ENCODE data around the gene OLFML2A.

The OLFML2A gene

DNA sequence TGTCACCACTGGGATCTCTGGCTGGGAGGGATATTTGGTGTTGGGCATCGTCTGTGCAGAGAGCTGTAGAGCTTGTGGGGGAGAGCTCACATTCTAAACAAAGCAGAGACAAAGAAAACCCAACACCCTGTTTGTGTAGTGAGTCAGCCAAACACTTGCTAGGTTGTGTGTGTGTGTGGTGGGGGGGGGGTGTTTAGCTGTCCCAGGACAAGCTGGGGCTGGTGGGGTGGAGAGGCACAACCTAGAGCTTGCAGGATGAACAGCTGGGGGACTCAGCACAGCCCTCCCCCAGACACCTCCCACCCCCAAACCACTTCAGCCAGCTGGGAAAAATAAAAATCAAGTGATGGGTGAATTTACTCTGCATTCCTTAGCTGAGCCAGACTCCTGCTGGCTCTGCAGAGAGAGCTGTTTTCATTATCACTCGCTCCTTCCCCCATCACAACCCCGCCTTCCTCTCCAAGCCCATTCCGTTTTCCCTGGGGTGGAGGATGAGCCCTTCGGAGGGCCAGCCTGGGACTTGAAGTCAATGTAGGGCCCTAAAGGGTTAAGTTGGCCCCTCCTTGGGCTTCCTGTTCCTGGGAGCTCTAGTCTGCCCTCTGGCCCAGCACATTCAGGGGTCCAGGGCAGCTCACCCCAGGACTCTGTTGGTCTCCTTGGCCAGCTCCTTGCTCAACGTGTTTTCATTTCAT is 2.6 kb downstream of the OLFML2A start:
- DNase-seq, result peak; percentile 97

DNA sequence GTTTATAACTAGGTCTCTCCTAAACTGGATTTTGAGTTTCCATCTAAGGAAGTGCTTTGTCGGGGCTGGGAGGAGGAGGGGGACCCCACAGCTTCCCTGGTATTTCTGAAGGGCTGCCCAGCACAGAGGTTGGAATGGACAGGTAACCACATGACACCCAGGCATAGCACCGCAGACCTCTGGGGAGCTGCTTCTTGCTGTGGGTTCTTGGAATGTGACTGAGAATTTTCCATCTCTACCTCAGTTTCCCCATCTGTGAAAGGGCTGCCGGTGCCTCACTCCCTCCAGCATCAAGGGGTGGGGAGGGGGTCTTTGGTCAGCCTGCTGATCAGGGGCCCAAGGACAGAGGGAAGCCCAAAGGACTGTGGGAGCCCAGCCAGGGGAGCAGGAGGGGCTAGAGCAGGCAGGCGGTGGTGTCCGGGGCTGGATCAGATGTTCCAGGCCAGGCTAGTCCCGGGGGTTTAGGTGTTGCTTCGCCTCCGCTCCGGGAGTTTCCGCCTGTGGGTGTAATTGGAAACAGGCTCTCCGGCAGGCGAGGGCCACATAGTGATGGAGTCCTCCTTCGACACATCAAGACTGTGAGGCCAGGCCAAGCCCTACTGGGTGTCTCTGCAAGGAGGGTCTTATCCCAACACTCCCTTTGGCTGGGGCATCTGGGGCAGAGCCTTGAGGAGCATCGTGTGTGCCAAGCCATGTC is 3.3 kb downstream of the OLFML2A start:
- DNase-seq, result no peak

DNA sequence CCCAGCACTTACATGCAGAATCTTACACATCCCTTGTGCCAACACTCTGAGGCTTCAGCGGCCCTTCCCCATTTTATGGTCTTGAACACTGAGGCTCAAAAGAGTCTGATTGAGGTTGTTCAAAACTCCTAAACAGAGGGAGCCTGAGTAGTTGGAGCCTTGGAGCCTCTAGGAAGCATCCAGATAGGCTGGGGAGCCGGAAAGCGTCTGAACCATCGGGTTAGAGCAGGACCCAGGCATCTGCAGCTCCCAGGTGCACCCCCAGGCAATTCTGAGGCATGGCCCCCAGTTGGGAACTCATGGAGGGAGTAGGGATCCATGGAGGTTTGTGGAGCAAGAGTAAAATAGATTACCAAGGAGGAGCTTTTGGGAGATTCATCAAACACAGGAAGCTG is 3.8 kb downstream of the OLFML2A start:
- DNase-seq, result no peak

DNA sequence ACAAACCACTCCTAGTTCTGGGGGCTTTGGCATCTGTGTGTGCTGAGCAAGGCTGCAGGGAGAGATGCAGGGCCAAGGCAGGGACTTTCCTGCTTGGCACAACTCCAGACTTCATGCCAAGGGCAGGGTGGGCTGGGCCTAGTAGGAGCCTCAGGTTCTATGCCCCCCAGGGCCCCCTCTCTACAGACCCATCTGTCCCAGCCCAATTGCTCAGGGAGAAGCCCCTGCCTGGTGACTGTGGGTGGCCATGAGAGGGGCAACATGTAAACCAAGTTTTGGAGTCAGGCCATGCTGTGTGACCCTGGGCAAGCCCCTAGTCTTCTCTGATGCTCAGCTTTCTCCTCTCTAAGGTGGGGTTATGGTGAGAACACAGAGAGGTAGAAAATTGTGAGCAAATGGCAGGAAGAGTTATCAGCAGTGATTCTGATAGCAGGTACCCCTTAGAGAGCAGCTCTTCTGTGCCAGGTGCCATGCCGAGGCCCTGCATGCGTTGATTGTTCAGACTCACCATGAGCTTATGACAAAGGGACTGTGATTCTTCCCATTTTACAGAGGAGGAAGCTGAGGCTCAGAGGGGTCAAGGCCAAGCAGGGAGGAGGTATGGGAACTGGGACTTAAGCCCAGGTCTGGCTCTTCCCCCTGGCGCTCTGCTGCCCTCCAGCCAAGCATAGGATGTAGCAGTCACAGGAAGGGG is 5.2 kb downstream of the OLFML2A start:
- no peak for DNase-seq

DNA sequence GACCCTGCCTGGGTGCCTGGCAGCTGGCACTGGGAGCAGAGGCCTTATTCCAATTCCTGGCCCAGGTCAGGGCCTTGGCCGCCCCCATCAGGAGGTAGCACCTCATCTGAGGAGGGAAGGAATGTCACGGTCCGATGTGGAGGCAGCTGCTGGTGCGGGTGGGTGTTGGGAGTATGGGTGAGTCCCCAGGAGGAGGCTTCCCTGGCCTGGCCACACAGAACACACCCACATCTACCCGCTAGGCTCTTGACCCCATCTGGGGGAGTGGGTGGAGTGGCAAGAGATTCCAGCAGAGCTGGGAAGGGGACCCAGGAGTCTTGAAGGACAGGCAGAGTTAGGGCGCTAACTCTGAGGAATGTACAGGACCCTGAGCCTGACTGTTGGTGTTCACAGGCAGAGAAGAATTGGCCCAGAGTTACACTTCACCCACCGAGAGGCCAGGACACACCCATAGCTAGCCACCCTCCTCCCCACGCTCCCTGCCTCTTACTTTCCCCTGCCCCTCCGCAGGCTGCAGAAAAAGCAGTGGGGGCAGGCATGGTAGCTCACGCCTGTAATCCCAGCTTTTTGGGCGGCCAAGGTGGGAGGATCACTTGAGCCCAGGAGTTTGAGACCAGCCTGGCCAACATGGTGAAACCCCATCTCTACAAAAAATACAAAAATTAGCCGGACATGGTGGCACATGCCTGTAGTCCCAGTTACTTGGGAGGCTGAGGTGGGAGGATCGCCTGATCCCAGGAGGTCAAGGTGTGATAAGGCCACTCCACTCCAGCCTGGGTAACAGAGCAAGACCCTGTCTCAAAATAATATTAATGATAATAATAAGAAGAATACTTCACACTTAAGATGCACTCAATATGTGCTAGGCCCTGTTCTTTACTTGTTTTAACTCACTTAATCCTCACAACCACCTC is 6.0 kb downstream of the OLFML2A start:
- no peak for DNase-seq

DNA sequence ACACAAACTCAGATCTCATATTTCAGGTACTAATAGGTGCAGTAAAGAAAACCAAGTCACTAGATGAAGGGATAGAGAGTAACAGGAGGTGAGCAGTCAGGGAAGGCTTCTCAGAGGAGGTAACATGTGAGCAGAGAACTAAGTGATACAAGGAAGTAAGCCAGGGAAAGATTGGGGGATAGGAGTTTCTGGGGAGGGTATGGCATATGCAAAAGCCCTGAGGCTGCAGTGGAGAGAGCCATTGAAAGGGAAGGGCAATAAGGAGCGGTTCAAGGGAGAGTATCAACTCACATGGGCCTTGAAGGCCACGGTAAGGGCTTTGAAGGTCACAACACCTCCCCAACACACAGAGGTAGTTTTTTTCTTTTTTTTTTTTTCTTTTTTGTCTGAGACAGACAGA is 6.9 kb downstream of the OLFML2A start:
- no peak for DNase-seq

DNA sequence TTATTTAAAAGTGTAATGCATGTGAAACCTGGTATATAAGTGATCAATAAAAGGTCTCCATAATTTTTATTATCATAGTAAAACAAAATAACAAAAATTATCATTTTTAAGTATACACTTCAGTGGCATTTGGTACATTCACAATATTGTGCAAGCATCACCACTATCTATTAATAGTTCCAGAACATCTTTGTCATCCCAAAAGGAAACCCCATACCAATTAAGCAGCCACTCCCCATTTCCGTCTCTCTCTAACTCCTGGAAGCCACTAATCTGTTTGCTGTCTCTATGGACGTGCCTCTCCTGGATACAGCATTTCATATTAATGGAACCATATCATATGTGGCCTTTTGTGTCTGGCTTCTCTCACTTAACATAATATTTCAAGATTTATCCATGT is 7.6 kb downstream of the OLFML2A start:
- DNase-seq, result no peak

DNA sequence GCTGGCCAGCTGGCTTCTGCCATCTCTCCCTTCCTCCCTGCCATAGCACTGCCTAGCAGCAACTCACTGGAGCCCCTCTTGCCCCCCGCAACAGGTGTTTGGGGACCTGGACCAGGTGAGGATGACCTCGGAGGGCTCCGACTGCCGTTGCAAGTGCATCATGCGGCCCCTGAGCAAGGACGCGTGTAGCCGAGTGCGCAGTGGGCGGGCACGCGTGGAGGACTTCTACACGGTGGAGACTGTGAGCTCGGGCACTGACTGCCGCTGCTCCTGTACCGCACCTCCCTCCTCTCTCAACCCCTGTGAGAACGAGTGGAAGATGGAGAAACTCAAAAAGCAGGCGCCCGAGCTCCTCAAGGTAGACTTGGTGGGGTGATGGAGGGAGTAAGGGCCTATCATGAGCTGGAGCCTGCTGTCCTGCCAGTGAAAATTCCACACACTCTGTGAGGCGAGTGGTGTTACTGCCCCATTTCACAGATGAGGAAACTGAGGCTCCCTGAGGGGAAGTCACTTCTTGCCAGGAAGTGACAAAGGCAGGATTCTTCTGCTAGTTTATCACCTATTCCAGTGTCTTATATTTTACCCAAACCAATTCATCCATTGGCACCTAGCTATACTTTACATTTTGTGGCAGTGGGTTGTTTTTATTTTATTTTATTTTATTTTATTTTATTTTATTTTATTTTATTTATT is 10.1 kb downstream of the OLFML2A start:
- DNase-seq, result no peak

DNA sequence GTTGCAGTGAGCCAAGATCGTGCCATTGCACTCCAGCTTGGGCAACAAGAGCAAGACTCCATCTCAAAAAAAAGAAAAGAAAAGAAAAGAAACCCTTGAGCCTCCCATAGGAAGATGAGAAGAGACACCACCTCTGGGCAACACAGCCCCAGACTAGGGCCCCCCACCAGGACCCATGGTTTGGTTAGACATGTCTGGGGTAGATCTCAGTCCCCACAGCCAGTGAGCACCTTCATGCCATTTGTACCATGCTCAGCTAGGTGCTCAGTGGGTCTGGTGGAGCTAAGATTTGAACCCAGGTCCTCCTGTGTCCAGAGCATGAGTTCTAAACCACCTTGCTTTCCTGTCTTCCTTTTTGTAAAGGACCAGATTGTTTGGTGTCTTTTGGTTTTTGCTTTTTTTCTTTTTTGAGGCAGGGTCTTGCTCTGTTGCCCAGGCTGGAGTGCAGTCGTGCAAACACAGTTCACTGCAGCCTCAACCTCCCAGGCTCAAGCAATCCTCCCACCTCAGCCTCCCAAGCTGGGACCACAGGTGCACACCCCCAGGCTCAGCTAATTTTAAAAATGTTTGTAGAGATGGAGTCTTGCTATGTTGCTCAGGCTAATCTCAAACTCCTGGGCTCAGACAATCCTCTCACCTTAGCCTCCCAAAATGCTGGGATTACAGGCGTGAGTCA is 11.7 kb downstream of the OLFML2A start:
- DNase-seq, result no peak

DNA sequence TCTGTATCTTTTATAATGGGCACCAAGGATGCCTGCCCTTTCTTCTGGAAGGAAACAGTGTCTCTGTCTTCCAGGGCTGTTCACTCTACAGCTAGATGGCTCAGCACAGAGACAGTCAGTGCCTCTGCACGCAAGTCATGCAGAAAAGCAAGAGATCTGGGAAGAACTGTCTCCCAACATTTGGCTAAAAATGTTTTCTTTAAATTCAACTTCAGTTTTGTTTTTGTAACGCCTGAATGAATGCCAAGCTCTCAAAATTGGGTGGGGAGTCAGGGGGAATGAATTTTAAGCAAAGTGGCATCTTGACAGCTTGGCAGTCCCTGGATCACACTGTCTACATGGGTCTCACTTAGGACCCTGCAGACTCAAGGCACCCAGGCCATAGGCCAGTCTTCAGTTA is 12.6 kb downstream of the OLFML2A start:
- DNase-seq, result no peak

DNA sequence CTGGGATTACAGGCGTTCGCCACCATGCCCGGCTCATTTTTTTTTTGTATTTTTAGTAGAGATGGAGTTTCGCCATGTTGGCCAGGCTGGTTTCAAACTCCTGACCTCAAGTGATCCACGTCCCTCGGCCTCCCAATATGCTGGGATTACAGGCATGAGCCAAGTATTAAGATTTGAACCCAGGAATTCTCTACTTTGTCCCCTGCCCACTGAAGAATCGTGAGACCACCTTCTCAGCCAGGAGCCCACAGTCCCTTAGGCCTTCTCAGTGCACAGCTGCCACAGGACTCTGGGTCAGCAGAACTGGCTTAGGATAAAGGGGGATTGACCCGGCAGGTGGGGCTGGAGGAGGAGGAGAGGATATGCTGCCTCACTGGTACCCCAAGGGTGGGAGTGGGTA is 13.4 kb downstream of the OLFML2A start:
- DNase-seq, result no peak

DNA sequence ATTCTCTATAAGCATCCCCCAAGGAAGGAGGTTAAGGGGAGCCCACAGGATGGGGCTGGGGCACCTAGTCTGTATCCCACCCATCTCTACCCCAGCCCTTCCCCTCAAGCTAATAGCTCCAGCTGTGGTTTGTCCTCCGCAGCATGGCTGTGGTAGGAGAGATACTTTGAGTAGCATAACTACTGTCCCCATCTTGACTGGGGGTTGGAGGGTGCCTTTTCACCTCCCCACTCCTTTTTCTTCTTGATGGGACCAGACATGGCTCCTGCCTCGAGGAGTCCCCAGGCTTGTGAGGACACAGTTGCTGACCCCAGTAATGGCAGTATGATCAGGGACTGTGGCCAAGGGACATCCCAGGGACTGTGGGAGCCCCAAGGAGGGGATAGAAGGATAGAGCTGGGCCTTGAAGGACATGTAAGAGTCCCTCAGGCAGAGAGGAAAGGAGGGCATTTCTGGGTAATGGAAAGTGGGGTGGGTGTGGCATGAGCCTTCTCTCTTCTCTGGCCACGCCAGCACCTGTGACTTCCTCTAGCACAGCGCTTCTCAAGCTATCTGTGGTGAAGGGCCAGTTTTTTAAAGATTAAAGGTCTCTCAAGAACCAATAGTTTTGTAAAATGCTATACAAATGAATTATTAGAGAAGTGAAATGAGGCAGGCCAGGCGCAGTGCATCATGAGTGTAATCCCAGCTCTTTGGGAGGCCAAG is 14.0 kb downstream of the OLFML2A start:
- no peak for DNase-seq

DNA sequence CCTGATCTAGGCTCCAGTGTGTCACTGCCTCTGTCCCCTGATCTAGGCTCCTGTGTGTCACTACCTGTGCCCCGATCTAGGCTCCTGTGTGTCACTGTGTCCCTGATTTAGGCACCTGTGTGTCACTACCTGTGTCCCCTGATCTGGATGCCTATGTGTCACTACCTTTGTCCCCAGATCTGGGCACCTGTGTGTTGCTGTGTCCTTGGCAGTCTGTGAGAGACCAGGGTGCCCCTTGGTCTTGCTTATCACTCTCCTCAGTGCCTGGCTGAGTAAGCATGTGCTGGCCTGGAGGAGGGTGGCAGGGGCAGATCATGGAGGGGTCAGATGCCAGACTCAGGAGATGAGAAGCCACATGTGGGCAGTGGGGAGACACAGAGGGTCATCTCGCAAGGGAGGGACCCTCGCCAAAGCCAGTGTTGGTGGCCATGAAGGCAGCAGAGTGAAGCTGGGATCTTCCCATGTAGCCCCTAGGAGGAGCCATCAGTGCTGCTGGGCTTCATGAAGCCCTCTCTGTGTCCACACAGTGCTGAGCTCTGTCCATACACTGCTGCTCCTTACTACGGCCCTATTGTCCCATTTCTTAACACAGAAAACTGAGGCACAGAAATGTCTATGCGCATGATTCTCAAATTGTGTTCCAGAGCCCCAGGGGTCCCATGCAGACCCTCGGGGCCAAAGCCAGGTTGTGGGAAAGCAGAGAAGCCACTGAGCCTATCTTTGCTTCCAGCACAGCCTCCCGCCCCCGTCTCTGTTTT is 15.5 kb downstream of the OLFML2A start:
- DNase-seq, result no peak

DNA sequence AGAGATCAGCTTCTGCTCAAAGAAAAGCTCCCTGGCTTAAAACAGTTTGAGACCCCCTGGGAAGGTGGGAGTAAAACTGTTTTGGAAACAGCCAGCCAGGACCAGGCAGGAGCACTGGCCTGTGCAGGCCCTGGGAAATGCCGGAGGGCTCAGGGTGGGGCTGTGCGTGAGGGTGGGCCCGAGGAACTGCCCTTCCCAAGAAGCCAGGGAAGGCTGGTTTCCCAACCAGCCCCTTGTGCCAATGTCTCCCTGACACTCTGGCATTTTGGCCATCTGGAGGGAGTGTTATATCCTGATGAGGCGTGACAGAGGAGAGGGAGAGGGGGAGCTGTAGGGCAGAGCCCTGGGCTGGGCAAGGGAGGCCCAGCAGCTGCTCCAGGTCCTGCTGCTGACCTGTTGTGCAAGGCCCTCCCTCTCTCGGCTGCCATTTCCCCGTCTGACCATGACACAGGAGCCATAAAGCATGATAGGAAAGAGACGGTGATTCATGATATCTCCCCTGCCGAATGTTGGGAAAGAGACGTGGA is 16.1 kb downstream of the OLFML2A start:
- peak; percentile 33 for DNase-seq

DNA sequence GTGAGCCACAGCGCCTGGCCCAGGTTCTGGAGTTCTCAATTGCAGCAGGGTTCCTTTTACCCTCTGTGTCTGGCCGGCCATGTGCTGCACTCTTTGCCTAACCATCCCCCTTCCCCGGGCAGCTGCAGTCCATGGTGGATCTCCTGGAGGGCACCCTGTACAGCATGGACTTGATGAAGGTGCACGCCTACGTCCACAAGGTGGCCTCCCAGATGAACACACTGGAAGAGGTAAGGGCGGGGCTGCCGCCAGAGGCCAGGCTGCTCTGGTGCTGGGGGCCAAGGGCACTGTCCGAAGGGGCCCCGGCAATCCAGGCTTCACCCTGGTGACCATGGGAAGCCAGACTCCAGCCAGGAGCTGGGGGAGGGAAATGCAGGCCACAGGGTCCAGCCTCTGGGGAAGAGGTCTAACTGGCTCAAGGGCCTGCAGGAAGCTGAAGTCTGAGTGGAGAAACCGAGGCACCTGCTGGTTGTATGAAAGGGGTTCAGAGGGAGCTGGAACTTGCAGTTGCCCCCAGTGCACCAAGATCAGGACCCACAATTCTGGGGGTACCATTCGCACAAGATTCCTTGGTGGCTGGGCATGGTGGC is 18.1 kb downstream of the OLFML2A start:
- no peak for DNase-seq

DNA sequence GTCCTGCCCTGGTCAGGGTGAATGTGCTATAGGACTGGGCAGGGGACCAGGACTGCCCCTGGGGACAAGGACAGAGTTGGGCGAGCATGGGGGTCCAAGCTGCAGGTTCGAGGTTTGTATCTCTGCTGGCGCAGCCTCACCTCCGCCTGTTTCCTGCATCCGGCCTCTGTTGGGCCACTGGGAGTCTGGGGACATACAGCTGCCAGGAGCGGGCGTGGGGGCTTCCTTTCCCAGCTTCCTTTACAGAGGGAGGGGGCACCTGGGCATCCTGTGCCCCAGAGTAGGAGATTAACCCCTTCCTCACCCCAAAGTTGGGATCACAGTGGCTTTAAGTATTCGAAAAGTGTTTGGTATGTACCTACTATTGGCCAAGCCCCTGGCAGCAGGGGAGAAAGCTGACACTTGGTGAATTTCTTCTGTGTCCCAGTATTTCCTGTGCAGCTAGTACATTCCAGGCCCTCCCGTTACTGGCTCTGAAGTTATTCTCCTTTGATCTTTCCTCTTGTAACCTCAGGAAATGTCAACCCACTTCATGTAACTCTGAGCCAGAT is 19.0 kb downstream of the OLFML2A start:
- DNase-seq, result no peak

DNA sequence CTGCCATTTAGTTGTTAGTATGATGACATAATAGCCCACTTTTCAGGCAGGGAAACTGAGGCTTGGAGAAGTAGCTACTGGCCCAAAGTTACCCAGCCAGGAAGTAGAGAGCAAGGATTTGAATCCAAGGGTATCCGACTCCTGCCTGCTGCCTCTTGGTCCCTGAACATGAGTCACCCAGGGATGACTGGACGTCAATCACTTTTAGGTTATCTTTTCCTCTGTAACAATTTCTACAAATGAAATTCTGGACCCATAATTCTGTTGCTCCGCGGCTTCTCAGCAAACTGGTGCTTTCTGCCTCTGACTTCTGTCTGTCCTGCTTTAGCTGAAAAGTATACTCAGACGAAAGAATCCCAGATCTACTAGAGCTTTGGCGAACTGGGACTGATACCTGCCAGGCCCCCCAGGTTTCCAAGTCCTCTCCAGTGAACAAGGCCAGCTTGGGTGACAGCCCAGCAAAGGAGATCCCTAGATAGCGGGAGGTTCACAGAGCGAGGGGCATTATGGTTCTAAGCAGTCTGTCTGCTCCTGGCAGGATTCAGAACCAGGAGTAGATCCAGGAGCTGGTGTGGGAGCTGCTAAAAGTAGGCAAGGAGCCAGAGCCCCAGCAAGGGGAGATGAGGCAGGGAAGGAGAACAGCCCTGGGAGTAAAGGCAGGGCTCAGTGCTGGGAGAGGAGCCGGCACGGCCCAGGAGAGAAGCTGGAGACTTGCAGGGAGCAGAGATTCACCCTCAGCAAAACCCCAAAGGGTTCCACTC is 20.6 kb downstream of the OLFML2A start:
- no peak for DNase-seq

DNA sequence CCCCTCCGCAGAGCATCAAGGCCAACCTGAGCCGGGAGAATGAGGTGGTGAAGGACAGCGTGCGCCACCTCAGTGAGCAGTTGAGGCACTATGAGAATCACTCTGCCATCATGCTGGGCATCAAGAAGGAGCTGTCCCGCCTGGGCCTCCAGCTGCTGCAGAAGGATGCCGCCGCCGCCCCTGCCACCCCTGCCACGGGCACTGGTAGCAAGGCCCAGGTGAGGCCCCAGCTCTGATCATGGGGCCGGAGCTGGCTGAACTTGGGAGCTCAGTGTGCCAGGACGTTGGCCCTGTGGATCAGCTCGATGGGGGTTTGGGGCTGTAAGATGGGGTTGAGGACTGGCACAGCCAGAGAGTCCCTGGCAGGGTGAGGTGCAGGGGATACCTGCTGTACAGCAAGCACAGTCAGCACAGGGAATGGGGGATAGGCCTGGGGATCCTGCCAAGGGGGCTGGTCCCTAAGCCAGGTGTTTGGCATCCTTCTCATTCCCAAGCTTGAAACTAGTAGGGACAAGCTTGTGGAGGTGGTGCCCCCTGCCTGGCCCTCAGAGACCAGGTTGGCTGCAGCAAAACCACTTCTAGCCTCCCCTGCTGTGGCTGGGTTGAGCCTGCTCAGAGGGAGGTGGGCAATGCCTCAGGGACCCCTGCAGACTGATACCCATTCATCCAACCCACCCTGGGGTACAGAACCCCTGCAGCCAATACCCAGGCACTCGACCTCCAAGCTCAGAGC is 22.5 kb downstream of the OLFML2A start:
- DNase-seq, result no peak
